ENCODE results near the gene KRTAP4-1. TPM values are rescaled to one million over a fixed set of nuclear protein-coding genes. Genes with fewer than 3 reads are reported as not detected.
"Not testable (repeated sequence)": the region's sequence is repeated elsewhere in the genome, so short reads cannot be mapped to it uniquely, and the experiment has no call there.

KRTAP4-1 gene
- total RNA-seq, 1 donor from 2014 or later: not detected

DNA sequence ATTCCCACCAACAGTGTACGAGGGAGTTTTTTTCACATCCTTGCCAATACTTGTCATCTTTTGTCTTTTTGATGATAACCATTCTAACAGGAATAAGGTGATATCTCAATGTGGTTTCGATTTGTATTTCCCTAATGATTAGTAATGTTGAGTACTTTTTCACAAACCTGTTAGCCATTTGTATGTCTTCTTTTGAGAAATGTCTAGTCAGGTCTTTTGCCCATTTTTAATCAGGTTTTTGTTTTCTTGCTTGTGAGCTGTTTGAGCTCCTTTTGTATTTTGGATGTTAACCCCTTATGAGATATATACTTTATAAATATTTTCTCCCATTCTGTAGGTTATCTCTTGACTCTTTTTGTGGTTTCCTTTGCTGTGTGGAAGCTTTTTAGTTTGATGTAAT is 33.2 kb downstream of the KRTAP4-1 start:
- no peak overlapping the region for H3K4me3 Mint-ChIP-seq
- Histone ChIP-seq H3K36me3 (no peaks in the 10 kb centered on the region), H3K4me2 (no peak overlapping the region), H2AFZ (replicated peaks) (no peak overlapping the region), H3K27me3 (no peaks in the 10 kb centered on the region), H3K27ac (no peak overlapping the region), H3K4me1 (no peaks in the 10 kb centered on the region), H3K79me2 (ENCODE audit: low read depth) (no peaks in the 10 kb centered on the region), H3F3A (ENCODE audit: low read depth) (no peaks in the 10 kb centered on the region), H4K20me1 (ENCODE audit: low read depth) (no peaks in the 10 kb centered on the region), H3K9ac (no peak overlapping the region), H3K9me3 (ENCODE audit: low read depth) (no peaks in the 10 kb centered on the region), H3K4me3 (no peak overlapping the region)
- no peaks in the 10 kb centered on the region for H3K9me3 Mint-ChIP-seq
- H3K27ac Mint-ChIP-seq: no peak overlapping the region
- H3K36me3 Mint-ChIP-seq: no peaks in the 10 kb centered on the region
- no peaks in the 10 kb centered on the region for H3K4me1 Mint-ChIP-seq
- peaks cover 2% of the 10 kb centered on the region for H3K27me3 Mint-ChIP-seq (ENCODE audit: insufficient read depth, low read depth)
- DNase-seq (ENCODE audit: low spot score): no peak
- TF ChIP-seq, protein P1, sequence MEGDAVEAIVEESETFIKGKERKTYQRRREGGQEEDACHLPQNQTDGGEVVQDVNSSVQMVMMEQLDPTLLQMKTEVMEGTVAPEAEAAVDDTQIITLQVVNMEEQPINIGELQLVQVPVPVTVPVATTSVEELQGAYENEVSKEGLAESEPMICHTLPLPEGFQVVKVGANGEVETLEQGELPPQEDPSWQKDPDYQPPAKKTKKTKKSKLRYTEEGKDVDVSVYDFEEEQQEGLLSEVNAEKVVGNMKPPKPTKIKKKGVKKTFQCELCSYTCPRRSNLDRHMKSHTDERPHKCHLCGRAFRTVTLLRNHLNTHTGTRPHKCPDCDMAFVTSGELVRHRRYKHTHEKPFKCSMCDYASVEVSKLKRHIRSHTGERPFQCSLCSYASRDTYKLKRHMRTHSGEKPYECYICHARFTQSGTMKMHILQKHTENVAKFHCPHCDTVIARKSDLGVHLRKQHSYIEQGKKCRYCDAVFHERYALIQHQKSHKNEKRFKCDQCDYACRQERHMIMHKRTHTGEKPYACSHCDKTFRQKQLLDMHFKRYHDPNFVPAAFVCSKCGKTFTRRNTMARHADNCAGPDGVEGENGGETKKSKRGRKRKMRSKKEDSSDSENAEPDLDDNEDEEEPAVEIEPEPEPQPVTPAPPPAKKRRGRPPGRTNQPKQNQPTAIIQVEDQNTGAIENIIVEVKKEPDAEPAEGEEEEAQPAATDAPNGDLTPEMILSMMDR (IDR thresholded peaks at IDR 0.05): no peak
- TF ChIP-seq EZH2 (IDR thresholded peaks at IDR 0.05): no peak

DNA sequence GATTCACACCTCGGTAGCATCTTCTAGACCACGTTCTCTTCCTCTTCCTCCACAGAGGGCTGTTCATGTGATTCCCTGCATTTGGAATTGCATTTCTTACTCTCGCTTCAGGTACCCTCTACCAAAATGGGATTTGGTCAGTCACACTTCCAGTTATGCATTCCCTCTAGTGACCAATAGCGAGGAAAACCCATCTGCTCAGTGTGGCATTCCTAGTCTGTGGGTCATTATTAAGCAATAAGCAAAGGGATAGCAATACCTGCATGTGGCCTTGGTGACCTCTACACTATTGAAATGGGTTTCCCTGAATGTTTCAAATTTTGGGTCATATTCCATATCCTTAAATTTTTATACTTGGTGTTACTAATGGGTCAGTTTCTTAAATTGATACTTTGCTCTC is 34.7 kb downstream of the KRTAP4-1 start:
- Histone ChIP-seq H4K20me1 (ENCODE audit: low read depth) (no peaks in the 10 kb centered on the region), H3F3A (ENCODE audit: low read depth) (no peaks in the 10 kb centered on the region), H3K9me3 (ENCODE audit: low read depth) (no peaks in the 10 kb centered on the region), H3K4me2 (no peak overlapping the region), H3K27me3 (no peaks in the 10 kb centered on the region), H3K9ac (no peak overlapping the region), H3K4me1 (no peaks in the 10 kb centered on the region), H3K79me2 (ENCODE audit: low read depth) (no peaks in the 10 kb centered on the region), H3K36me3 (no peaks in the 10 kb centered on the region), H3K27ac (no peak overlapping the region), H2AFZ (replicated peaks) (no peak overlapping the region), H3K4me3 (no peak overlapping the region)
- TF ChIP-seq EZH2 (IDR thresholded peaks at IDR 0.05) (no peak), EZH2phosphoT487 (IDR thresholded peaks at IDR 0.05) (no peak)
- TF ChIP-seq, protein P1 (IDR thresholded peaks at IDR 0.05): no peak
- Mint-ChIP-seq H3K27me3 (ENCODE audit: insufficient read depth, low read depth) (peaks cover 2% of the 10 kb centered on the region), H3K4me1 (no peaks in the 10 kb centered on the region), H3K36me3 (no peaks in the 10 kb centered on the region), H3K4me3 (no peak overlapping the region), H3K9me3 (no peaks in the 10 kb centered on the region), H3K27ac (no peak overlapping the region)
- DNase-seq (ENCODE audit: low spot score): no peak

DNA sequence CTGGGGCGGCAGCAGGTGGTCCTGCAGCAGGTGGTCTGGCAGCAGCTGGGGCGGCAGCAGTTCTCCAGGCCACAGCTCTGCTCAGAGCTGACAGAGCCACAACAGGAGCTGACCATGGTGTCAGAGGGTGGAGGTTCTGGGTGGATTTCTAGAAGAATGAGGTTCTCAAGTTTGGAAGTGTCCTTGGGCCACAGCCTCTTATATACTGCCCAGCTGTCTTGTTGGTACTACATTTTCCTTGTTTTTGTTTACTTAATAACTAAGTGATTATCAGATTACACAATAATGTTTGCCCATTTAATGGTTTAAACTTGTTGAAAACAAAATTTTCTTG is 35.1 kb downstream of the KRTAP4-1 start, which contains the start of gene KRTAP4-5:
Gene KRTAP4-5, minus strand, starts transcription at position 174 of the 334 bp plus-strand sequence. Its CDS starts 58 bp downstream, at position 116.
- H3K9ac ChIP-seq: no peak within 1 kb of the TSS
- Mint-ChIP-seq H3K36me3 (no peaks in the 10 kb centered on the region), H3K9me3 (no peaks in the 10 kb centered on the region), H3K4me3 (no peak within 1 kb of the TSS), H3K4me1 (no peaks in the 10 kb centered on the region), H3K27me3 (ENCODE audit: insufficient read depth, low read depth) (peaks cover 2% of the 10 kb centered on the region), H3K27ac (no peak within 1 kb of the TSS)
- H3K4me1 ChIP-seq: no peaks in the 10 kb centered on the region
- H3K27ac ChIP-seq: no peak within 1 kb of the TSS
- H3K79me2 ChIP-seq (ENCODE audit: low read depth): no peaks in the 10 kb centered on the region
- TF ChIP-seq, protein P1 (IDR thresholded peaks at IDR 0.05): no peak
- TF ChIP-seq EZH2 (IDR thresholded peaks at IDR 0.05): no peak
- no peak for TF ChIP-seq EZH2phosphoT487 (IDR thresholded peaks at IDR 0.05)
- H3K4me2 ChIP-seq: no peak within 1 kb of the TSS
- H3K27me3 ChIP-seq: no peaks in the 10 kb centered on the region
- no peak within 1 kb of the TSS for H3K4me3 ChIP-seq
- DNase-seq (ENCODE audit: low spot score): no peak
- no peaks in the 10 kb centered on the region for H4K20me1 ChIP-seq (ENCODE audit: low read depth)
- no peaks in the 10 kb centered on the region for H3K9me3 ChIP-seq (ENCODE audit: low read depth)
- H3K36me3 ChIP-seq: no peaks in the 10 kb centered on the region
- H3F3A ChIP-seq (ENCODE audit: low read depth): no peaks in the 10 kb centered on the region
- no peak within 1 kb of the TSS for H2AFZ ChIP-seq (replicated peaks)

DNA sequence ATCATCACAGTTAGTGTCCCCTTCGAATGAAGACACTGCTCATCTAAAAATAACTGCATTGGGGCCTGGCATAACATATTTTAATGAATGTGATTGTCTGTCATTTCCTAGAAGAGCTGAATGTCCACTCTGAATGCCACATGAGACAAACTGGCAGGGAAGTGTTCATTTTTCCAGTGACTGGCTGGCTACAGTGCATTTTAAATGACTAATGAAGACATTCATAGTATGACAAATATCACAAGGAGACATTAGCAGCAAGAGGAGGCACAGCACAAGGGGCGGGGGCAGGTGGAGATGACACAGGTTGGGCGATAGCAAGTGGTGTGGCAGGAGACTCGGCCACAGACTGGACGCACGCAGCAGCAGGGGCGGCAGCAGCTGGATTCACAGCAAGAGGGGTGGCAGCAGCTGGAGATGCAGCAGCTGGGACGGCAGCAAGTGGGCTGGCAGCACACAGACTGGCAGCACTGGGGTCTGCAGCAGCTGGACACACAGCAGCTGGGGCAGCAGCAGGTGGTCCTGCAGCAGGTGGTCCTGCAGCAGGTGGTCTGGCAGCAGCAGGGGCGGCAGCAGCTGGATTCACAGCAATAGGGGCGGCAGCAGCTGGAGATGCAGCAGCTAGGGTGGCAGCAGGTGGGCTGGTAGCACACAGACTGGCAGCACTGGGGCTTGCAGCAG is 35.6 kb downstream of the KRTAP4-1 start:
- not testable (repeated sequence) for H3K9me3 ChIP-seq (ENCODE audit: low read depth); H3K9ac ChIP-seq; H3K27ac Mint-ChIP-seq; H3K36me3 Mint-ChIP-seq; H3K27me3 Mint-ChIP-seq (ENCODE audit: insufficient read depth, low read depth); H2AFZ ChIP-seq (replicated peaks); H3K27ac ChIP-seq; H3K9me3 Mint-ChIP-seq; H3K4me1 Mint-ChIP-seq; H3K4me3 Mint-ChIP-seq; H3K36me3 ChIP-seq; H3K4me2 ChIP-seq; H3K4me1 ChIP-seq; DNase-seq (ENCODE audit: low spot score); H3K4me3 ChIP-seq; H3K27me3 ChIP-seq; H3K79me2 ChIP-seq (ENCODE audit: low read depth); H3F3A ChIP-seq (ENCODE audit: low read depth); H4K20me1 ChIP-seq (ENCODE audit: low read depth)

Measured in neural progenitor cell (in vitro differentiated cells).